Calu3 (cell line): Measurements from ENCODE around the gene GMDS. TPM values are rescaled to one million over a fixed set of nuclear protein-coding genes. Genes with fewer than 3 reads are reported as not detected.

ENCODE experiments used
- BruUV-seq: library from RNA; stranded (reverse); fragments of 400-500 nt; replicated peaks from 2 replicates; lab custom pipeline; 2021; lab: Mats Ljungman, UMichigan
- CTCF ChIA-PET: fragments of 300-600 bp; sonication (Branson Sonifier 250); formaldehyde crosslinking; loops from one replicate; lab custom pipeline; 2022; ENCODE audit warnings: antibody characterized with exemption; lab: Charles Lee
- DNase-seq: peaks from one replicate; pipeline ENCODE4 v3.0.0; 2022
- H3K27ac Mint-ChIP-seq: one replicate; pipeline ENCODE4 v1.8.0; 2022; ENCODE audit warnings: mixed read lengths; ENCODE audit not compliant: unreplicated experiment
- H3K27me3 Mint-ChIP-seq: one replicate; pipeline ENCODE4 v1.8.0; 2022; ENCODE audit warnings: mixed read lengths; ENCODE audit not compliant: unreplicated experiment
- H3K36me3 Mint-ChIP-seq: one replicate; pipeline ENCODE4 v1.8.0; 2022; ENCODE audit warnings: mild to moderate bottlenecking, moderate library complexity, mixed read lengths; ENCODE audit not compliant: insufficient read depth, unreplicated experiment
- H3K4me1 Mint-ChIP-seq: one replicate; pipeline ENCODE4 v1.8.0; 2022; ENCODE audit warnings: mild to moderate bottlenecking, low read depth, mixed read lengths; ENCODE audit not compliant: unreplicated experiment
- H3K4me3 Mint-ChIP-seq: one replicate; pipeline ENCODE4 v1.8.0; 2022; ENCODE audit warnings: mild to moderate bottlenecking, low read depth, moderate library complexity, mixed read lengths; ENCODE audit not compliant: unreplicated experiment
- H3K9me3 Mint-ChIP-seq: one replicate; pipeline ENCODE4 v1.8.0; 2022; ENCODE audit warnings: low read depth, mixed read lengths; ENCODE audit not compliant: unreplicated experiment
- intact Hi-C: fragments of 100-400 bp; cut with micrococcal nuclease; formaldehyde crosslinking; loops from one replicate; pipeline ENCODE4 v1.10.0; 2022; ENCODE audit not compliant: unreplicated experiment
- total RNA-seq: library from RNA; stranded (reverse); gene quantifications from 2 replicates; pipeline ENCODE4 v1.2.3, GENCODE V29; 2022
- TF ChIP-seq, protein P1 (sequence below): fragments of 200-600 bp; IDR thresholded peaks from one replicate; pipeline ENCODE4 v1.8.0; 2022; ENCODE audit warnings: antibody characterized with exemption; ENCODE audit not compliant: unreplicated experiment

GMDS gene
- total RNA-seq, 1 experiment from 2014 or later, result 58.2 TPM

DNA sequence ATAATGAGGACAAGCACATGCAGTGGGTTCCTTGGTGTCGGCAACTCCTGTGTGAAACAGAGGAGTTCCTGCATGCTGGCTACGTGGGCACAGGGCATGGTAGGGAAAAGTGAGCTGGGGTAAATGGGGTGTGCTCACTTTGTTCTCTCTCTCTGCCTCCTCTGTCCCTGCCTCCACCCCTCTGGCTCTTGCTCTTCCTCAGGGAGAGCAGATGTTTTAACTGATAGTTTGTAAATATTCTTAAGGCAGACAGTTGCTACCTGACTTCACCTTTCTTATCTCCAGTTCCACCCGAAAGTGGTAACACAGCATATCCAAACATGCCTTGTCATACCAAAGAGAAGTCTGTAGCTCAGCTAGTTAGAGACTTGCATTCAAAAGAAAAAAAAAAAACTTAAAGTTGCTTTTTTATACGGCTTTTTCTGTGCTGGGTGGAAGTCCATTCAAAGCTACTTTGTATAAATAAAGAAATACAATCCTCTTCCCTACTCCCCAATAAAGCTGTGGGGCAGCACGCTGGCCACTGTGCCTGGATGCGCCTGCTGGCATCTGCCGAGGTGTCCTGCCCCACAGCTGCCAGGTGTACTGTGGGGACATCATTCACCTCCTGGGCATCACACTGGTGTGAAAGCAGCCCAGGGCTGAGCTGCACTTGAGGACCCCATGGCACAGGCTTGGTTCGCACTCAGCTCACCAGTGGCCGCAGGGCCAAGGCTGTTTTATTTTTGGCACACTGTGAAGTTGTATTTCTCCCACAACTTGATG is 542.1 kb downstream of the GMDS start:
- TF ChIP-seq, protein P1, sequence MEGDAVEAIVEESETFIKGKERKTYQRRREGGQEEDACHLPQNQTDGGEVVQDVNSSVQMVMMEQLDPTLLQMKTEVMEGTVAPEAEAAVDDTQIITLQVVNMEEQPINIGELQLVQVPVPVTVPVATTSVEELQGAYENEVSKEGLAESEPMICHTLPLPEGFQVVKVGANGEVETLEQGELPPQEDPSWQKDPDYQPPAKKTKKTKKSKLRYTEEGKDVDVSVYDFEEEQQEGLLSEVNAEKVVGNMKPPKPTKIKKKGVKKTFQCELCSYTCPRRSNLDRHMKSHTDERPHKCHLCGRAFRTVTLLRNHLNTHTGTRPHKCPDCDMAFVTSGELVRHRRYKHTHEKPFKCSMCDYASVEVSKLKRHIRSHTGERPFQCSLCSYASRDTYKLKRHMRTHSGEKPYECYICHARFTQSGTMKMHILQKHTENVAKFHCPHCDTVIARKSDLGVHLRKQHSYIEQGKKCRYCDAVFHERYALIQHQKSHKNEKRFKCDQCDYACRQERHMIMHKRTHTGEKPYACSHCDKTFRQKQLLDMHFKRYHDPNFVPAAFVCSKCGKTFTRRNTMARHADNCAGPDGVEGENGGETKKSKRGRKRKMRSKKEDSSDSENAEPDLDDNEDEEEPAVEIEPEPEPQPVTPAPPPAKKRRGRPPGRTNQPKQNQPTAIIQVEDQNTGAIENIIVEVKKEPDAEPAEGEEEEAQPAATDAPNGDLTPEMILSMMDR, result no peak
- no peaks in the 10 kb centered on the region for H3K27me3 Mint-ChIP-seq
- H3K27ac Mint-ChIP-seq, result no peak overlapping the region
- H3K36me3 Mint-ChIP-seq, result no peaks in the 10 kb centered on the region
- CTCF ChIA-PET, result interaction anchor here (0.6 kb wide), 1 partner anchor 92 kb away, joined by 4 read pairs; no protein-coding TSS in a partner anchor
- no TSS peak for BruUV-seq
- intact Hi-C loops, result no loop called here
- no peak overlapping the region for H3K4me3 Mint-ChIP-seq
- H3K9me3 Mint-ChIP-seq, result no peaks in the 10 kb centered on the region
- no peak for DNase-seq
- H3K4me1 Mint-ChIP-seq, result no peaks in the 10 kb centered on the region

- BruUV-seq, result no TSS peak
- Mint-ChIP-seq H3K4me3 (no peak overlapping the region), H3K27ac (no peak overlapping the region), H3K9me3 (no peaks in the 10 kb centered on the region), H3K36me3 (no peaks in the 10 kb centered on the region), H3K4me1 (no peaks in the 10 kb centered on the region), H3K27me3 (no peaks in the 10 kb centered on the region)
- CTCF ChIA-PET, result interaction anchor here (0.6 kb wide), 1 partner anchor 91 kb away, joined by 4 read pairs; no protein-coding TSS in a partner anchor
- TF ChIP-seq, protein P1, result no peak
- DNase-seq, result no peak
- intact Hi-C loops, result no loop called here
Observed at GRCh38 chr6:1702580-1703051, 542.8 kb downstream of the GMDS start.

GRCh38 chr6:1701668-1702353 is 543.6 kb downstream of the GMDS start:
- no peak overlapping the region for H3K4me3 Mint-ChIP-seq

GRCh38 chr6:1700278-1700967 is 545.0 kb downstream of the GMDS start:
- intact Hi-C loops, result no loop called here
- Mint-ChIP-seq H3K36me3 (no peaks in the 10 kb centered on the region), H3K27me3 (no peaks in the 10 kb centered on the region), H3K27ac (no peak overlapping the region), H3K4me1 (no peaks in the 10 kb centered on the region), H3K4me3 (no peak overlapping the region), H3K9me3 (no peaks in the 10 kb centered on the region)
- CTCF ChIA-PET, result interaction anchor here (0.6 kb wide), 1 partner anchor 751 kb away, joined by 3 read pairs; no protein-coding TSS in a partner anchor
- TF ChIP-seq, protein P1, result no peak
- no peak for DNase-seq
- BruUV-seq, result no TSS peak

More at GRCh38 chr6:1701668-1702353, 543.6 kb downstream of the GMDS start:
- TF ChIP-seq, protein P1, result no peak
- CTCF ChIA-PET, result interaction anchor here (0.6 kb wide), 1 partner anchor 18 kb away, joined by 6 read pairs; no protein-coding TSS in a partner anchor
- Mint-ChIP-seq H3K9me3 (no peaks in the 10 kb centered on the region), H3K36me3 (no peaks in the 10 kb centered on the region), H3K27me3 (no peaks in the 10 kb centered on the region), H3K27ac (no peak overlapping the region), H3K4me1 (no peaks in the 10 kb centered on the region)
- BruUV-seq, result no TSS peak
- no peak for DNase-seq
- intact Hi-C loops, result no loop called here
